ENCODE data around the gene DKKL1.

Gene DKKL1

GRCh38 chr19:49357186-49357585 is 6.5 kb upstream of the DKKL1 start:
- ATAC-seq = no peak
- TF ChIP-seq ZFP3 (CRISPR knock-in tag; IDR thresholded peaks at IDR 0.05) (no peak), ZNF565 (CRISPR knock-in tag; conservative IDR thresholded peaks at IDR 0.05; ENCODE audit: low read depth) (no peak), ZFP30 (CRISPR knock-in tag; IDR thresholded peaks at IDR 0.05) (no peak), SNAI2 (CRISPR knock-in tag; IDR thresholded peaks at IDR 0.05) (no peak), GLIS3 (CRISPR knock-in tag; IDR thresholded peaks at IDR 0.05) (no peak), ARNTL (CRISPR knock-in tag; IDR thresholded peaks at IDR 0.05; ENCODE audit: borderline replicate concordance, low read depth) (no peak), ZC3H10 (CRISPR knock-in tag; IDR thresholded peaks at IDR 0.05) (no peak), ZNF70 (CRISPR knock-in tag; IDR thresholded peaks at IDR 0.05) (no peak), ESRRG (CRISPR knock-in tag; IDR thresholded peaks at IDR 0.05) (no peak), PATZ1 (CRISPR knock-in tag; IDR thresholded peaks at IDR 0.05; ENCODE audit: borderline replicate concordance) (no peak)

- ATAC-seq = no peak
- TF ChIP-seq RARB (CRISPR knock-in tag; IDR thresholded peaks at IDR 0.05) (no peak), POU6F1 (CRISPR knock-in tag; IDR thresholded peaks at IDR 0.05; ENCODE audit: borderline replicate concordance, low read depth) (no peak), ZNF565 (CRISPR knock-in tag; conservative IDR thresholded peaks at IDR 0.05; ENCODE audit: low read depth) (no peak), ZFP3 (CRISPR knock-in tag; IDR thresholded peaks at IDR 0.05) (no peak)
Observed at GRCh38 chr19:49359851-49360820, 3.5 kb upstream of the DKKL1 start.

- TF ChIP-seq POU6F1 (CRISPR knock-in tag; IDR thresholded peaks at IDR 0.05; ENCODE audit: borderline replicate concordance, low read depth) (no peak), ZC3H10 (CRISPR knock-in tag; IDR thresholded peaks at IDR 0.05) (peak; percentile 4; the same call in 1 of the 2 replicates), ESRRG (CRISPR knock-in tag; IDR thresholded peaks at IDR 0.05) (no peak)
- ATAC-seq = peak; percentile 19
Observed at GRCh38 chr19:49361438-49362047, 2.1 kb upstream of the DKKL1 start.

- ATAC-seq = peak; percentile 61
- TF ChIP-seq ZFP30 (CRISPR knock-in tag; IDR thresholded peaks at IDR 0.05) = no peak
- TF ChIP-seq TOX (CRISPR knock-in tag; IDR thresholded peaks at IDR 0.05; ENCODE audit: borderline replicate concordance) = no peak
- no peak for TF ChIP-seq ARNTL (CRISPR knock-in tag; IDR thresholded peaks at IDR 0.05; ENCODE audit: borderline replicate concordance, low read depth)
- no peak for TF ChIP-seq ZNF70 (CRISPR knock-in tag; IDR thresholded peaks at IDR 0.05)
- TF ChIP-seq GLIS3 (CRISPR knock-in tag; IDR thresholded peaks at IDR 0.05) = no peak
- no peak for TF ChIP-seq RARB (CRISPR knock-in tag; IDR thresholded peaks at IDR 0.05)
- TF ChIP-seq CSDC2 (CRISPR knock-in tag; IDR thresholded peaks at IDR 0.05) = no peak
- TF ChIP-seq BACH2 (CRISPR knock-in tag; IDR thresholded peaks at IDR 0.05; ENCODE audit: borderline replicate concordance) = no peak
- TF ChIP-seq ZFP3 (CRISPR knock-in tag; IDR thresholded peaks at IDR 0.05) = no peak
- TF ChIP-seq ZNF8 (CRISPR knock-in tag; IDR thresholded peaks at IDR 0.05) = no peak
Observed at GRCh38 chr19:49362048-49362928, 1.4 kb upstream of the DKKL1 start, which contains the start of gene TEAD2. Gene TEAD2, minus strand, starts transcription at chr19:49362416. Its CDS starts 2,341 bp downstream, at chr19:49360075.

GRCh38 chr19:49362929-49363267 is 779 bp upstream of the DKKL1 start:
- peak; percentile 18 for ATAC-seq
- TF ChIP-seq PATZ1 (CRISPR knock-in tag; IDR thresholded peaks at IDR 0.05; ENCODE audit: borderline replicate concordance) = no peak
- TF ChIP-seq CSRNP3 (CRISPR knock-in tag; IDR thresholded peaks at IDR 0.05) = no peak
- TF ChIP-seq GLIS3 (CRISPR knock-in tag; IDR thresholded peaks at IDR 0.05) = no peak
- TF ChIP-seq ZNF8 (CRISPR knock-in tag; IDR thresholded peaks at IDR 0.05) = no peak
- TF ChIP-seq ZNF565 (CRISPR knock-in tag; conservative IDR thresholded peaks at IDR 0.05; ENCODE audit: low read depth) = no peak
- TF ChIP-seq ISL1 (CRISPR knock-in tag; IDR thresholded peaks at IDR 0.05) = no peak
